ENCODE results near the gene CHCHD6.
A peak's percentile ranks its signal among the peaks of the same experiment; 100 is the strongest.

The CHCHD6 gene

DNA sequence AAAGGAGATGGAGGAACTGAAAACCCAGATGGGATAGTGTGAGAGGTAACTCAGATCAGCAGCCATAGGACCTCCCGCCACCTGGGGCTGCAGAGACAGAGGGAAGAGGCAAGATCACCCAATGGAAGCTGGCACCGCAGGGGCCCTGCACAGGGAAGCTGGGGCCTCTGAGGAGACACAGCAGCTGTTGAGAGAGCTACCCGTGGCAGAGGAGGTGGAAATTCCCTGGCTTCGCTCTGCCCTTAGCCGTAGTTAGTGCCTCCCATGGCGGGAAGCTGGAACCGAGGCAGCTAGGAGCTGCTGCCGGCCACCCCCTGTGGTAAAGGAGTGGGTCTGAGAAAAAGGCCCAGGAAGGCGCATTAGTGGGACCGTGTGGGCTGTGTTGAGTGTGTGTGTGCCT is 260.9 kb downstream of the CHCHD6 start:
- DNase-seq, result no peak

DNA sequence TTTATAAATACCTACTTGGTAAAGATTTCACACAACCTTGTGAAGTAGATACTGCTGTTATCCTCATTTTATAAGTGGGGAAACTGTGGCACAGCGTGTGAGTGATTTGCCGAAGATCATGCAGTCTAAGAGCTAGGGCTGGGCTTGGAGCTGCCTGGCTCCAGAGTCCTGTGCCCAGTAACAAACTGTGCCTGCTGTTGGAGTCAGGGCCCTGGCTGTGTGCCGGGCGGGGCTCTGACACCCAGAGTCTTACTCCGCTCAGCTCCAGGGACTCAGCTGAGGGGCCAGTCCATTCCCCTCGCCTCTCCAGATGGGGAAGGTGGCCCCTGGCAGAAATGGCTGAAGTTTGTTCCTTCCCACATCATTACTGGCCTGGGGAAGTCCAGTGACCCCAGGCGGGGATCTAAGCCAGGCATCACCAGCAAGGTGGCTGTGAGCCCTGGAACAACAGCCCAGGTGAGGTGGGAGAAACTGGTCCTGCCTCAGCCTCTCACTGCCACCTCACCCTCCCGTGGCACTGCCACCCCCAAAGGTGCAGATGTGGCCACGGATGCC is 261.6 kb downstream of the CHCHD6 start:
- DNase-seq, result no peak

DNA sequence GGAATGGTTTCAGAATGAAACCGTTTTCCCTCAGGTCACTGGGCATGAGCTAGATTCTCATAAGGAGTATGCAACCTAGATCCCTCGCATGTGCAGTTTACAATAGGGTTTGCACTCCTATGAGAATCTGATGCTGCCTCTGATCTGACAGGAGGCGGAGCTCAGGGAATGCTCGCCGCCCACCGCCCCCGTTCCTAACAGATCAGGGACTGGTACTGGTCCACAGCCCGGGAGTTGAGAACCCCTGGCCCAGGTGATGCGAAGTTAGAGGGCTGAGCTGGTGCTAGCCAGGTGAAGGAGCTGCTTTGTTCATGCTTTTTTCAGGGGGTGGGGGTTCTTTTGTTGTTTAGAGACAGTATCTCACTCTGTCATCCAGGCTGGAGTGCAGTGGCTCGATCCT is 263.3 kb downstream of the CHCHD6 start:
- no peak for DNase-seq

DNA sequence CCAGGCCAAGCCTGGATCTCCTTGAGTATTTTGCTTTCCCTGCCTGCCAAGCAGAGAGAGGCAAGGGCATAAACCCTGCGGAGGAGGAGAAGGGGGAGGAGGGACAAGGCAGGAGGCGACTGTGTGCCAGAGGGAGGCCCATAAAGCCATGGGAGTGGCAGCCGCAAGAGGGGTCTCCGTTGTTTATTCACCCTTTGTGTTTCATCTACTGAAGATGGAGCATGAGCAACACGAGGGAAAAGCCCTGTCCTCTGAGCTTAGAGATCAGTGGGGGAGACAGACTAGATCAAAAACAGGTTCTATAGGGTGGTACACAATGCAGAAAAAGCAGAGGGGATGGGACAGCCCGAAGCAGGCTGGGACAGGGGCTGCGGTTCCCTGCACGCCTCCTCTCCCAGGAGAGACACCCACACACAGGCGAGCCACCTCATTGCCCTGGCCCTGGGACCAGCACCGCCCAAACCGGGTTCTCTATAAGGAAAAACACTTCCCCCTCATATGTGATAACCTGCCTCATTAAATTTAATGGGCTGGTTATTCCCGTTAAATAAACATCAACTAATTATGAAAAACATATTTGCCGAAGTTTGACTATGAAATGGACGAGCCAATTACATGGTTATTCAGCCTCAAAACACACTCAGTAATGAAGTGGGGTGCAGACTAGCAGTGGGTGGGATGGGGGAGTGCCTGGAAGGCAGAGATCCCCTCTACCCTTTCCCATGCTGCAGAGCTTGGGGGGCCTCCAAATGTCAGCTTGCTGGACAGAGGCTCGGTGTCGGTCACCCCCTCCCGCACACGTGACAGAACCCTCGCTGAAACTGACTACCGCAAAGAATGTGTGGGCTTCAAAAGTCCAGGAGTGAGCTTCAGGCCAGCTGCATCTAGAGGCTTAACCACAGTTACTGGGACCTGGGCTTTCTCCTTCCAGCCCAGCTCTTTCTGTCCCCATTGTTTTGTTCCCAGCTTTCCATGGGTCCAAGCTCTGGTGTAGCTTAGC is 264.7 kb downstream of the CHCHD6 start:
- no peak for DNase-seq

DNA sequence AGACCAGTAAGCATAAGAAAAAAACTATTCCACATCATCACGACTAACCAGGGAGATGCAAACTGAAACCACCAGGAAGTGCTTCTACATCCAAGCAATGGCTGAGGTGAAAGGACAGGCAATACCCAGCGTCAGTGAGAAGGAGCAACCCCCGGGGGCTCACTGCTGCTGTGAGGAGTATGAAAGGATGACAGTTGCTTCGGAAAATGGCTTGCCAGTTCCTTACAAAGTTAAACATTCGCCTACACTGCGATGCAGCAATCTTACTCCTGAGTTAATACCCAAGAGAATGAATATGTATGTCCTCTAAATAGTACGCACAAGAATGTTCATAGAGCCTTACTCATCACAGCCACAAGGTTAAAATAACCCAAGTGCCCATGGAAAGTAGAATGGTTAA is 265.5 kb downstream of the CHCHD6 start:
- no peak for DNase-seq

DNA sequence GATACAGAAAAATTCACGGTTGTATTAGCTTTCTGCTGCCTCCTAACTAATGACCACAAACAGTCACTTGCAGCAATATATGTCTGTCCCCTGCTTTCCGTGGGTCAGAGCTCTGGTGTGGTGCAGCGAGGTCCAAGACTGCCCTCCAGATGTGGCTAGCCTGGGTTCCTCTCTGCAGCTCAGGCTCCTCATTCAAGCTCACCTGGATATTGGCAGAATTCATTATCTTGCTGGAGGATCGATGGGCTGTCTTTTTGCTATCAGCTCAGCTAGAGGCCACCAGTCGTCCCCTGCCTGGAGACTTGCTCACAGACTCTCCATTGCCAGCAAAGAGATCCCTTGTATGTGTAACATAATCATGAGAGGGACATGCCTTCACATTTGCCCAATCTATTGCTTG is 266.1 kb downstream of the CHCHD6 start:
- DNase-seq, result no peak

DNA sequence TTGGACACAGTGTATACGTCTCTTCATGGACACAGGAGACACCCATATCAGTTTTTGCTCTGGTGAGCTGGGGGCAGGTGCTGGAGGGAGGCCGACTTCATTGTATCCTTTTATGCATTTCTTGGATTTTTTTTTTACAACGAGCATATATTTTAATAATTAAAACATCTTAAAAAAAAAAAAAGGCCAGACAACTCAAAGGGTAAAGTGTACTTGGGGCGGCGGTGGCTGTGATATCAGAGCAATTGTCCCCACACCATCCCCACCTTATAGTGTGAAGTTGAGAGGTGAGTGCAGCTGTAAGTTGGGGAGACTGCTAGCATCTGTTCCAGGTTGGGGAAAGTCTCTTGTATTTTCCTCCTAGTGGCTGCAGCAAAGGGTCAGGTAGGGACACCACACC is 266.9 kb downstream of the CHCHD6 start:
- DNase-seq, result no peak

DNA sequence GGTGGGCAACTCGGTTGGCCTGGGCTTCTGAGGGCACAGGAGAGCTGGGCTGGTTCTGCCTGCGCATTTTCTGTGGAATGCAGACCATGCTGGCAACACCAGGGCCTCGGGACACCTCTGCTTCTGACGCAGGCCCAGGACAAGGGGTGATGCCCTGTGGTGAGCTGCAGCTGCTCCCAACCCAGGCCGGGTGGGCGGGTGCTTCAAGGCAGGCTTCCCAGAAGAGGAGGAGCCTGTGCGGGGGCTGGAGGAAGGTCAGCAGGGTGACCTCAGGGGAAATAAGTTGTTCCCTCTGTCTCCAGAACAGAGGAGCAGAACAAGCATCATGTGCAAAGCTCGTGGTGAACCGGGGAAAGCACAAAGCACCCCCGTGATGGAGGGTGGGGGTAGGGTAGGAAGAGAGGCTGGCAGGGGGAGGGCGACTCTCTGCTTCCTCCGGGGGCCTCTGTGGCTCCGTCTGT is 267.9 kb downstream of the CHCHD6 start:
- DNase-seq, result no peak

DNA sequence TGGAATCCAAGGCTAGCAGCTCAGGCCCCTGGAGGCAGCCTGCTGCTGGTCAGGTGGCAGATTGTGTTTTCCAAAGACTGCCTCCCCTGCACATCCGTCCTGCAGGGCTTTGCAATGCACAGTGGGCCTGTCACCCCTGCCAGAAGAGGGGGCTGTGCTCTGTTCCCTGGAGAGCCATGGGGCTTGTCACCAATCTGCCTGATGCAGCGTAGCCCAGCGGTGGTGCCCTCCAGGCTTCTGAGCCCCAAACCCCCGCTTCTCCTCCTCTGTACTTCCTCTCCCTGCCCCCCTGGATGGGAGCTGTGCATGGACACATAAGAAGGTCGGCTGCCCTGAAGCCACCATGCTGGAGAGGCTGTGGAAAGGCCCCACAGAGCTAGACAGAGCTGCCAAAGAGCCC is 268.8 kb downstream of the CHCHD6 start:
- DNase-seq, result no peak

DNA sequence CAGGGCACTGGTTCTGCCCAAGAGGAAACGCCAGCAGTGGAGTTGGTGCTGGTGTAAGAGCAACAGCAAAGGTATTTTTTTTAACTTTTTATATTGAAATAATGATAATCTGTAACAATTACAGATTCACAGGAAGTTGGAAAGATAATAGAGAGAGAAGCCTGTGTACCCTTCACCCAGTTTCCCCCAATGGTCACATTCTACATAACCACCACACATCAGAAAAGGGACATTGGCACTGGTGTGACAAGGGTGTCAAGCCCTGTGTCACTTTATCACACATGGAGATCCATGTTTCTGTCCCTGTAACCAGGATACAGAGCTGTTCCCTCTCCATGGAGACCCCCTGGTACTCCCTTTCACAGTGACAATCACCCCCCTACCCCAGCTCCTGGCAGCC is 269.8 kb downstream of the CHCHD6 start:
- DNase-seq, result no peak

DNA sequence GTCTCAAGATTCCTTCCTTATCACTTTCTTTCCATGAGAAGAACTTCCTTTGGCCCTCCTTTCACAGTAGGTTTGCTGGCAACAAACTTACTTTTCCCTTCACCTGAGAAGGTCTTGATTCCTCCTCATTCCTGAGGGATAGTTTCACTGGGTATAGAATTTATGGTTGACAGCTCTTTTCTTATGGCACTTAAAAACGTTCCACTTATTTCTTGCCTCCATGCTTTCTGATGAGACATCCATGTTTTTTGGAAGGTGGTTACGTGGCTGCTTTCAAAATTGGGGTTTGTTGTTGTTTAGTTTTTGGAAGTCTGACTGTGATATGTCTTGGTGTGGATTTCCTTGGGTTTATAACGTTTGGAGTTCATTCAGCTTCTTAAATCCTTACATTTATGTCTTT is 270.7 kb downstream of the CHCHD6 start:
- DNase-seq, result no peak

DNA sequence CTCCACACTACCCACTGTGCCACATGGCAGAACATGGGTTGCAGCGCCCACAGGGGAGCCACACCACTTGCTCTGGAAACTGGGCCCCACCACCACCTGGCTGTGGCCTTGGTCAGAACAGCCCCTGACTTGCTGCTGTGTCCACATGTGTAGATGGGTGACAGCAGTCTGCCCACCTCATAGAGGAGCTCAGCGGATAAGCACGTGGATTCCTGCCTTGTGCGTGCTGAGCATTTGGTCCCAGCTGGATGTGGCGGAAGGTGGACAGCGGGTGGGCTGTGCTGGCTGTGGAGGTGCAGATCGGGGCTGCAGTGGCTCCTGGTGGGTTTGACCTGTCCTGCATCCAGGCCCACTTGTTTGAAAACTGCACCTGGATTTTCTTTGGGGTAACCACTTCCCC is 272.9 kb downstream of the CHCHD6 start:
- no peak for DNase-seq

DNA sequence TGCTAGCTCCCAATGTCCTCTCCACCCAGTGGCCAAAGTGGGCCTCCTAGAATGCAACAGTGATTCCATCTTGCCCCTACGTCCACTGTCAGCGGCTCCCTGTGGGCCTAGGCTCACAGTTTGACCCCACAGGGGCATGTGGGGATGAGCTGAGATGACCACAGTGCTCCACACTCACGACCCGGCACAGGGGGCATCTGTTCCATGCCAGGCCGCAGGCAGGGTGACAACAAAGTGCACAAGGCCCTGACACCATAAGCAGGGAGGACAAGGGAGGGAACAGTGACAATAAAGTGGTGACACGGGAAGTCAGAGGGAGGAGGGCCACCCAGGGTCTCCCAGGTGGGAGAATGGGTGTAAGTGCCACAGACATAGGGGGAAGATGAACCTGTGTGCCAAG is 273.8 kb downstream of the CHCHD6 start:
- DNase-seq, result no peak

DNA sequence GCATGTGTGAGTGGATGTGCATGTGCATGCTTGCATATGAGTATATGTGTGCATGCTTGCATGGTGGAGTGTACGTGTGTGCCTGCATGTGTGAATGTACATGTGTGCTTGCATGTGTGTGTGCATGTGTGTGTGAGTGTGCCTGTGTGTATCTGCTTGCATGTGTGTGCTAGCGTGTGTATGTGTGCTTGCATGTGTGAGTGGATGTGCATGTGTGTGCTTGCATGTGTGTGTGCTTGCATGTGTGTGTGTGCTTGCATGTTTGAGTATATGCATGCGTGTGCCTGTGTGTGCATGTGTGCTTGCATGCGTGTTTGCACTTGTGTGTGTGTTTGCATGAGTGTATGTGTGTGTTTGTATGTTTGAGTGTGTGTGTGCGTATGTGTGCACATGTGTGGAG is 274.3 kb downstream of the CHCHD6 start:
- DNase-seq, result no peak

DNA sequence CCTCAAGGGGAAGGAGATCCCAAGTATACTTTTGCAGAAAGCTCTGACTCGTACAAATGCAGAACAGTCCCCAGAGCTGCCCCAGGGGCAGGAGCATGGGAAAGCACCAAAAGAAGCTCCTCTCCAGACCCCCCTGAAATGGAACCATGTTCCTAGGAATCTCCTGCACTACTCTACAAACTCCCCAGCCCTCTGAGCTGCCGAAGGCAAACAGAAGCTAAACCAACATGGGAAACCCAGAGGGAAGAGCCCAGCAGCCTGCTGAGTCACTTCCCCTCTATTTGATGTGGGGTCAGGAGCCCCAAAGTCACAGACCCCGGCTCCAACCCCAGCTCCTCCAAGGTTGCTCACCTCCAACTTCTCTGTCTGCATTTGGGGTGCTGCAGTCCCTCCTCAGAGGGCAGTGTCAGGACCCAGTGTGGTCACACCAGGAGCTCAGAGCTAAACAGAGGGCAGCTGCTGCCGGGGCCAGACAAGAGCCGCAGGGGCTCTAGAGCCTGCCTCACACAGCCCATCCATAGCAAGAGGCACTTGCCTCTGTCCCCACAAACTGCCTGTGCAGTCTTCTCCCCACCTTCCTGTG is 275.1 kb downstream of the CHCHD6 start:
- DNase-seq, result no peak

DNA sequence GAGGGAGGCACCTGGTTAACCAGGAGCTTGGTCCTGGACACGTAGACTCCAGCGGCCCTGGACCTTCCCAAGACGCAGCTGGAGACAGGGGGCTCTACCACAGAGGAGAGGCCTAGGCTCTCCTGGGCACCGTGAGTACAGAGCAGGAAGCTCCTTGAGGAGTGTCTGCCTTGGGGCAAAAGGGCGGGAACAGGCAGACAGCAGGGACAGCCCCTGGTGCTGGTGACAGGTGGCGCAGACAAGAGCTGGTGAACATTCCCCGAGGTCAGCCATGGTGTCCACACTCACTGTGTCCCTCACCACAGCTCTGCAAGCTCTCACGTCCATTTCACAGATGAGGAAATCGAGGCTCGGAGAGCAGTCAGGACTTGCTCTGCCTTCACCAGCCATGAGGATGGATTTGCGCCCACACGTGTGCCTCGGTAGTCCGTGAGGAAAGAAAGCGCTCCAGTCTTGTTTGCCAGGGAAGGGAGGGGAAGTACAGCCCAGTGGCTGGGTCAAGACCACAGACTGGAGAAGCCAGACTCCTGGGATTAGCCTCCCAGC is 276.3 kb downstream of the CHCHD6 start:
- DNase-seq, result no peak

DNA sequence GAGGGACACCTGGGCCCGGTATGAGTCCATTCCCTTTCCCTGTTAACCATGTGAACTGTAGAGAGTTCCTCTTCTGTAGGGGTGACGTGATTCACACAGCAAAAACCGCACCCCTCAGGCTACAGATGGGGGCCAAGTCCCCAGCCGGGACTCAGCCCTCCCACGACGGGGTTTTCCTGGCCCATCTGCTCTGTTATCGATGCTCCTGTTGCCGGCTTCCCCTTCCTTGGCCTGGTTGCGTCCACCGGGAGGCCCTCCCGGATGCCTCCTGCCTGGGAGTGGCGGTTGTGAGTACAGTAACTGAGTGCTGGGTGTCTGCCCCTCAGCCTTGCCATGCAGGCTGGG is 278.1 kb downstream of the CHCHD6 start:
- DNase-seq, result peak; percentile 41

DNA sequence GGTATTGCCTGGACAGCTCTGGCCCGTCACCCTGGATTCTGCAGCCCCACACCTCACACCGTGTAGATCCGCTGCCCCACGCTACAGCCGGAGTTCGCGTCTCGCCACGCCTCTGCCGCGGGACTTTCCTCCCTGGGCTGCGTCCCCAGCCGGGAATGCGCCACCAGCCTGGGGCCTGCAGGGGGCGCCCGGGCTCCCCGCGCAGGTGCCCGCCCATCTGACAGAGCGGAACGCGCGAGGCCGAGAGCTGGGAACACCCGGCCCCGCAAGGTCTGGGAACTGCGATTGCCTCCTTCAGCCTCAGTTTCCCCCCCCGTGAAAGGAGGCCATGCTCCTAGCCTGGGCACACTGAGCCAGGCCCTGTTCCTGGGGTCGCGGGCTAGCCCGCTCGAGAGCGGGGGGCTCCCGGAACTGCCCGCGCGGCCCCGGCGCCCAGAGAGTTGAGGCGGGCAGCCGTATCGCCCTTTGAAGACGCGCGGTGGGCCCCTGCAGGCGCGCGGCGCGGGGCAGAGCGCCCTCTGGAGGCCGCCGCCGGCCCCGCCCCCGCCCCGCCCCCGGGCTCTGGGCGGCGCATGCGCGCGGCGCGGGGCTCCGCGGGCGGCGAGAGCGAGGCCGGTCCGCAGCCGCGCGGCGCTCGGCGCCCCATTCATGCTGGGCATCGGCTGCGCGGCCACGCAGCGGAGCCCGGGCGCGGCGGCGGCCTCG is 278.6 kb downstream of the CHCHD6 start, which contains the start of gene PLXNA1:
TSS of gene PLXNA1 (plus strand) at position 645 of the 705 bp plus-strand sequence. CDS start 5,479 bp downstream, outside the sequence.
- DNase-seq, result peak; percentile 82

DNA sequence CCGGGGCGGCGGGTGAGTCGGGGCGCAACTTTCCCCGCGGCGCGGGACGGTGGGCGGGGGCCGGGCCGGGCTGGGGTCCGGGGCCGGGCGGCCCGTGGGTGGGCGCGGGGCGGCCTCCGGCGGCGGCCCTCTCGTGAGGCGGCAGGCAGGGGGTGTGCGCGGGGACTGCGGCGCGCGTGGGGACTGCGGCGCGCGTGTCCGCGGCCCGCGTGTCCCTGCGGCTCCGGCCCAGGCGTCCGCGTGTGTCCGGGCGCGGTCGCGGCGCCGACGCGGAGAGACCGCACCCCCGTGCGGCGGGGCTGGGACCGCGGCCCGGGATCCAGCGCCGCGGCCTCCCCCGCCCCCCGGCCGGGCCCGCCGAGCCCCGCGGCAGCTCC is 279.2 kb downstream of the CHCHD6 start:
- no peak for DNase-seq

DNA sequence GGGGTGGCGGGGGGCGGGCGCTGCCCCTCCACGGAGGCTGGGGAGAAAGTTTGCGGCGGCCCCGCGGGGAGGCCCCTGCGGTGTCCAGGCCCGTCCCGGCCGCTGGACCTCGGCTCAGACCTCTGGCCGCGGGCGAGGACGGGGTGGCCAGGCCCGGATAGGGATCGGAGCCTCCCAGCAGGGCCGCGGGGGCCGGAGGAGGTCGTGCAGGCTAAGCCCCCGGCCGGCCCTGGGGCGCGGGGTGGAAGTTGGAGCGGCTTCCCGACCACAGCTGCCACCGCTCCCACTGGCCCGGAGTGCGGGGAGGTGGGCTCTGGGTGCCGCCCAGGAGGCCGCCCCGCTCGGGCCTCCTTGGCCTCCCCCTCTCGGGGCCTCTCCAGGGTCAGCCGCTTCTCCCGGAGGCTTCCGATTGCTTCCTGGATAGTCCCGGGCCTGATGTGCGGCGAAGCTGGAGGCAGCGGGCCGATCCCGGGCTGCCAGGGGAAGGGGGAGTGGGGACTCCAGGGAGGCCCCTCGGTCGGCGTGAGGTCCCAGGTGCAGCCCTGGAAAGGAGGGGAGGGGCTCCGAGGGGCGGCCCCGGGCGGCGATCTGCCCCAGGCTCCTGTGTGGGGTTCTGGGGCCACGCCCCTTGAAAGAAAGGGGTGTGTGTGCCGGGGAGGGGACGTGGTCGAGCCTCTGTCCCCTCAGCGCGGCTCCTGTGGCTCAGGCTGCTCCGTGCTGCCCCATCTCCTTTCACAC is 279.8 kb downstream of the CHCHD6 start:
- DNase-seq, result peak; percentile 28

DNA sequence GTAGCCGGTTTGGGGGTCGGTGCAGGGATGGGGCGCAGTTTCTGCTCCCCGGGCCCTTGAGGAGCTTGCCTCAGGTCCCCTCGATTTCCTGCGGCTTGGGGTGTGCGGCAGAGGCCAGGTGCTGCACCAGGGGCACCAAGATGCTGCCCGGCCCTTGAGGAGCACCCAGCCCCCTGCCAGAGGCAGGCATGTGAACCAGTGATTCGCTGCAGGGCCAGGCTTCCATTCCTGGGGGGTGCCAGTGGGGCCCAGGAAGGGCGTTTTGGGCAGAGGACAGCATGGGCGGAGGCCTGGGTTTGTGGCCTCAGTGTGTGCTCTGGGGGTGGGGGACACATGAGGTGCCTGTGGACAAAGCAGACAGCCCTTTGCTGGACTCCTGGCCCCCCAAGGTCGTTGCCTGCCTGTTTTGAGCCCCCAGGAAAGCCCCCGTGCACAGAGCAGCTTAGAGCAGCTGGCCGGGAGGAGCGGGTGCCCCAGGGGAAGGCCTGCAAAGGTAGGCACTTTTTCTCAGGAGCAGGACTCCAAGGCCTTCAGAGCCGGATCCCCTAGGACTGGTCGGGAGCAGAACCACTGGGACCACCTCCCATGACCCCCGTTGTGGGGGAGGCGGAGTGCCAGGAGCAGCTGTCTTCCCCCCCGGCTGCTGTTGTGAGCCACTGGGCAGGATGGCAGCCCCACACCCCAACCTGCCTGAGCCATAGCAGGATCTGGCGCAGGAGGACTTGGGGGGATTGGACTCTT is 280.5 kb downstream of the CHCHD6 start:
- no peak for DNase-seq

Data from hematopoietic multipotent progenitor cell treated with erythropoietin and hydrocortisone succinate and interleukin-3 and kit ligand, for 4 days (in vitro differentiated cells).